GM12873 (cell line): ENCODE results near the gene GALNT1.

Source experiments
- CTCF ChIP-seq: IDR thresholded peaks from 2 replicates; pipeline ENCODE4 v1.5.1; 2012; ENCODE audit warnings: low read depth, mild to moderate bottlenecking, moderate library complexity, low read length, control low read depth; ENCODE audit not compliant: insufficient read depth; ENCODE audit errors: missing control alignments

Gene GALNT1

DNA sequence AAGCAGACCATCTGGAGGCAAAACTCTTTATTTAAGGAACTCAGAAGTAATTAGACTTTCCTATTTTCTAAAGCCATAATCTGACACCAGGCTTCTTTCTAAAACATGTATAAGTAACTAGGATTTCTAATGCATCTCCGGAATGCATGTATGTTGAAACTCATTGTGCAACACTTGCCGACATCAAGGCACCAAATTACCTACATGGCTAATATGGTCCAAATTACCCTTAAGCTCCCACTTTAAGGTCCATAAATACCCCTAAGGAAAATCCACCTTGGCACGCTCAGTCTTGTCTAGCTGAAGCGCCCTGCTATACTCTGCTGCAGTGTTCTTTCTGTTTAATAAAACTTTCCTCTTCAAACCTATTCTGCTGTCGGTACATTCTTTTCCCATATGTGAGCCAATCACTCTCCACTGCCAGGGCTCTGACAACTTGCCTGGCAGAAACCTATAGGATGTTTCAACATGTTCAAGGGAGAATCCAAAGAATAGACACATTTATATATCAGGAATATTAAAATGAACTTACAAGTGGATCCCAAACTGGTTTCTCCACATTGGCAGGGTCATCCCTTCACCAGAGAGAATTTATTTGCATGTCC lies 171.9 kb downstream of the GALNT1 start:
- no peak for TF ChIP-seq CTCF

GRCh38 chr18:35754464-35754863 lies 172.9 kb downstream of the GALNT1 start:
- TF ChIP-seq CTCF, result no peak

GRCh38 chr18:35755369-35755768 lies 173.8 kb downstream of the GALNT1 start:
- no peak for TF ChIP-seq CTCF

DNA sequence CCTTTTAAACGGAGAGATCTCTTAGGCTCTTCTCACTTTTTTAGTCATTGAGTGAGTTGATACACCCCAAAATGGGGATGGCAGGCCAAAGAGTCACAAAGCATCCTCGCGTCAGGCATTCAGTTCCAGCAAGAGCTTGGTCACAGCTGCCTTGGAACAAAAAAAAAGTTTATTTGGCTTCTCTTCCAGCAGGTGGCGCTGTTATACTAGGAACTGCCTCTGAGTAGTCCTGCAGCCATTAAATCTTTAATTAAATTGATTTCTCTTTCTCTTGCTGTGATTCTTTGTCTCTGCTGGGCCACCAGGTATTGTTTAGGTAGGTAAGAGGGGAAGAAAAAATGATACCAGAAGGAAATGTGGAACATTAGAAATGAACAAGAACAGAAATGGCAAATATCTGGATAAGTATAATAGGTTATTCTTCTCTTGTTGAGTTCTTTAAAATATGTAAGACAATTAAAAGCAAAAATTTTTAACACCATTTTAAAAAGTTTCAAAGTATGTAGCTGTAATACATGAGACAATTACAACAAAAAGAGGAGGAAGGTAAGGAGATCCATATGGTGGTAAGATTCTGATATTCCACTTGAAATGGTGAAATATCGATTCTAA lies 175.1 kb downstream of the GALNT1 start:
- TF ChIP-seq CTCF, result peak; percentile 72
